Kidney glomerular epithelial cell (primary cell): ENCODE results near the gene CDC42EP5.

Source experiments
- DNase-seq: peaks from one replicate; lab custom pipeline; 2025; lab: John Stamatoyannopoulos, UW

CDC42EP5 gene

GRCh38 chr19:54426291-54426931 is 46.7 kb downstream of the CDC42EP5 start:
- no peak for DNase-seq

- DNase-seq, result no peak
Observed at GRCh38 chr19:54425382-54425723, 47.7 kb downstream of the CDC42EP5 start.

GRCh38 chr19:54424660-54425381 is 48.3 kb downstream of the CDC42EP5 start:
- DNase-seq, result no peak

- DNase-seq, result no peak
Observed at GRCh38 chr19:54424201-54424600, 48.9 kb downstream of the CDC42EP5 start.

- DNase-seq, result no peak
Observed at GRCh38 chr19:54422136-54422535, 51.0 kb downstream of the CDC42EP5 start.

GRCh38 chr19:54421521-54421920 is 51.6 kb downstream of the CDC42EP5 start:
- DNase-seq, result no peak

GRCh38 chr19:54421169-54421516 is 52.0 kb downstream of the CDC42EP5 start:
- no peak for DNase-seq

- no peak for DNase-seq
Observed at GRCh38 chr19:54420383-54421168, 52.5 kb downstream of the CDC42EP5 start.

- DNase-seq, result no peak
Observed at GRCh38 chr19:54420068-54420382, 53.1 kb downstream of the CDC42EP5 start.

- DNase-seq, result no peak
Observed at GRCh38 chr19:54418930-54419800, 53.9 kb downstream of the CDC42EP5 start.

- DNase-seq, result no peak
Observed at GRCh38 chr19:54418030-54418929, 54.8 kb downstream of the CDC42EP5 start.

- DNase-seq, result no peak
Observed at GRCh38 chr19:54416695-54417491, 56.2 kb downstream of the CDC42EP5 start.

GRCh38 chr19:54415901-54416673 is 57.0 kb downstream of the CDC42EP5 start:
- DNase-seq, result no peak

- DNase-seq, result no peak
Observed at GRCh38 chr19:54415208-54415900, 57.7 kb downstream of the CDC42EP5 start, which contains the start of gene TTYH1. TSS of gene TTYH1 (plus strand) at chr19:54415464. CDS start at chr19:54415553, 89 bp downstream.
